ENCODE measurements around the gene SMIM32. TPM values are rescaled to one million over a fixed set of nuclear protein-coding genes. Genes with fewer than 3 reads are reported as not detected.

SMIM32 gene
- total RNA-seq, 1 donor from 2014 or later: not detected

GRCh38 chr5:136197462-136198142 lies 4.6 kb upstream of the SMIM32 start:
- DNase-seq (ENCODE audit: low read depth): no peak
- no peak overlapping the region for H3K4me3 ChIP-seq (ENCODE audit: low read depth, low read length)
- TF ChIP-seq CTCF (conservative IDR thresholded peaks at IDR 0.05; ENCODE audit: low read depth, low read length): no peak

GRCh38 chr5:136195971-136196820 lies 3.2 kb upstream of the SMIM32 start:
- no peak for TF ChIP-seq CTCF (conservative IDR thresholded peaks at IDR 0.05; ENCODE audit: low read depth, low read length)
- no peak for DNase-seq (ENCODE audit: low read depth)
- H3K4me3 ChIP-seq (ENCODE audit: low read depth, low read length): no peak overlapping the region

GRCh38 chr5:136194576-136194975 lies 1.6 kb upstream of the SMIM32 start:
- H3K4me3 ChIP-seq (ENCODE audit: low read depth, low read length): no peak overlapping the region
- no peak for TF ChIP-seq CTCF (conservative IDR thresholded peaks at IDR 0.05; ENCODE audit: low read depth, low read length)
- no peak for DNase-seq (ENCODE audit: low read depth)

- no peak for TF ChIP-seq CTCF (conservative IDR thresholded peaks at IDR 0.05; ENCODE audit: low read depth, low read length)
- H3K4me3 ChIP-seq (ENCODE audit: low read depth, low read length): peak overlapping the region; percentile 65
- DNase-seq (ENCODE audit: low read depth): no peak
These were observed 467 bp upstream of the SMIM32 start for GRCh38 chr5:136193322-136193935.

GRCh38 chr5:136192015-136192525 lies 892 bp downstream of the SMIM32 start:
- DNase-seq (ENCODE audit: low read depth): no peak
- peak overlapping the region; percentile 65 for H3K4me3 ChIP-seq (ENCODE audit: low read depth, low read length)
- TF ChIP-seq CTCF (conservative IDR thresholded peaks at IDR 0.05; ENCODE audit: low read depth, low read length): no peak

- H3K4me3 ChIP-seq (ENCODE audit: low read depth, low read length): peak overlapping the region; percentile 65
- no peak for TF ChIP-seq CTCF (conservative IDR thresholded peaks at IDR 0.05; ENCODE audit: low read depth, low read length)
- no peak for DNase-seq (ENCODE audit: low read depth)
These were observed 1.5 kb downstream of the SMIM32 start for GRCh38 chr5:136191304-136192014.
